NCI-H446 treated with DMSO at 0.1 percent for 48 hours (cell line): ENCODE results near the gene KRT76.

Experiments
- DNase-seq: peaks from one replicate; lab custom pipeline; 2025; lab: John Stamatoyannopoulos, UW

KRT76 gene

DNA sequence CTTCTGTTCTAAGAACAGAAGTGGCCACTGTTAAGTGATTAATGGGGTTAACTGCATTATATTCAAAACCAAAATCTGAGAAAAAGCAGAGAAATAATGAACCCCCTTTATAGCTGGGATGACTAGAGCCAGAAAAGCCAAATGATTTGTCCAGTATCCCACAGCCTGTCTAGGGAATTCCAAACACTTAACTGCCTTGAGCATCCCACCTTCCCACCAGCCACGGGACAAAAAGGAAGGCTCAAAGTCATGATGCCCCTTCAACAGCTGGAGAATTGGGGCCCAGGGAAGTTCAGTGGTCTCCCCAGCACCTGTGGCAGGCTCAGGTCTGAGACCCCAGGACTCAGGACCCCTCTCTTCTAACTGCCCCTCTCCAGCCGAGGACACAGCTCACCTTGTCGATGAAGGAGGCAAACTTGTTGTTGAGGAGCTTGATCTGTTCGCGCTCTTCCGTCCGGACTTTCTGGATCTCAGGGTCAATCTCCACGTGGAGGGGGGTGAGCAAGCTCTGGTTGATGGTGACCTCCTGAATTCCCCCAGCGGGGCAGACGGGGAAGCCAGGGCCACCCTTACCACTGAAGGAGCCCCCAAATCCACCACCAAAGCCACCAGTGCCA lies 36.2 kb upstream of the KRT76 start:
- DNase-seq: no peak

DNA sequence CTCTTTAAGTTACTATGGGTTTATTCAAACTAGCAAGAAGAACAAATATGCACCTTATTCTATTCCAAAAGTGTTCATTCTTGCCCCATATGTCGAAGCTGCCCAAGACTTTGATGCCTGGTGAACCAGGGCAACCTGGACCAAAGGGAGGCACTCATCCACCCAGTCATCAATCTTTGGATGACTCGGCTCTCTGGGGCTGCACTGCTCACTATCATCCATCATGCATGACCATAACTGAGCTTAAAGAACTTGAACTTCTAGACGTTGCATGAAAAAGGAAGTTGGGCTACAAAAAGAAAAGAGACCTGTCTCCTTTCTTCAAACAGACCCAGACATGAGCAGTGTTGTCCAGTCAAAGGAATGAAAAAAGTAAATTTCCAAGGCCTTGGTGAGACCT lies 35.6 kb upstream of the KRT76 start:
- no peak for DNase-seq

DNA sequence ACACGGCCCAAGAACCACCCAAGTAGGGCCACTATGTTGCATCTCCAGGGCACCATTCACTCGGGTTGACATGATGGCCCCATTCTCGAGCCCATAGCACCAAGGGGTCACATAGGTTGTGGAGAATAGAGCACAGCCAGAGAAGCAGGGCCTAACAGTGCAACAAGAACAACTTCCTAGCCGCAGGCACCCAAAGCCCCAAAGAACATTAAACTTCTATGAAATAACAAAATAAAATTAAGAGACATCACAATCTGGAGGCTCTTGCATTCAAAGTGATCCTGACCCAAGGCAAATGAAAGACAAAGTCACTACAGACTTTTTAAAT lies 34.9 kb upstream of the KRT76 start:
- DNase-seq: no peak

DNA sequence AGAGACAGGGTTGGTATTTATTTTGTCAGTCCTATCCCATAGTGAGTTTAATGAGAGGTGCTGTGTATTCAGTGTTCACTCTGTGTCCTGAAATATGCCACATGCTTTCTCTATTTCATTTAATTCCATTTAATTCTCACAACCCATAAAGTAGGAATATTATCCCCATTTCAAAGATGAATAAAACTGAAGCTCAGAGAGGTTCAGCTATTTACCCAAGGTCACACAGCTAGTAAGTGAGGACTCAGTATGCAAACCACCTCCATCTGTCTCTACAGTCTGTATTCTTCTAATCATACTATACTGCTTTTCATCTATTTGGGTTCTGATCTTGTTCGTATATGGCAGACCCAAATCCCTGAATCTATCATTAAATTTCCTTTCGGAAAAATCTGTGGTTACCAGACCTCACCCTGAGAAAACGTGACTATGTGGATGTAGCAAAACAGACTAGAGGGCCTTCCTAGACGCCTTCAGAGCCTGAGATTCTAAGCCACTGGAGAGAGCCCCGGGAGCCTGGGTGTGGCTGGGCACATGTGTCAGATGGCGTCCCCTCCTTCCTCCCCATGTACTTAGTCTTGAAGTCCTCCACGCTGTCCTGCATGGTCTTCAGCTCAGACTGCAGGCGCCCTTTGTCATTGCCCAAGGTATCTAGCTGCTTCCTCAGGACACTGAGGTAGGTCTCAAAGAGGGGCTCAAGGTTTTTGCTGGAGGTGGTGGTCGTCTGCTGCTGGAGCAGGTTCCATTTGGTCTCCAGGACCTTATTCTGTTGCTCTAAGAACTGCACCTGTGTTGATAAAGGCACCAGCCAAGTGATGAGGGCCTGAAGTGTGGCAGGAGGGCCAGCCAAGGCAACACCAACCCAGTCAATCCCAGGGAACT lies 34.3 kb upstream of the KRT76 start:
- DNase-seq: no peak

DNA sequence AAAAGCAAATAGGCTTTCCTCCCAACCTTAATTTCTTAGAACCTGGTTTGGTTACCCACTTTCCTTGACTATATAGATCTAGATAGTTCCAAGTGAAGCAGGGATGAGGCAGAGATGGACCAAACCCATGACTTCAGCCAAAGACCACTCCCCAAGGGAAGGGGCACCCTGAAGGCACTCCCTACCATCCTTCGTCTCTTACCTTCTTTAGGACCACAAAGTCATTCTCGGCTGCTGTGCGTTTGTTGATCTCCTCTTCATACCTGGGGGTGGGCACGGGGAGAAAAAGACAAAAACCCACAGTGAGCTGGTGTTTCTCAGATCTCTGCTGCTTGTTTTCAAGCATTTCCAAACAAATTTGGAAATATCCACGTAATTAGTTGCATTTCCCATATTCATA lies 33.4 kb upstream of the KRT76 start:
- no peak for DNase-seq

DNA sequence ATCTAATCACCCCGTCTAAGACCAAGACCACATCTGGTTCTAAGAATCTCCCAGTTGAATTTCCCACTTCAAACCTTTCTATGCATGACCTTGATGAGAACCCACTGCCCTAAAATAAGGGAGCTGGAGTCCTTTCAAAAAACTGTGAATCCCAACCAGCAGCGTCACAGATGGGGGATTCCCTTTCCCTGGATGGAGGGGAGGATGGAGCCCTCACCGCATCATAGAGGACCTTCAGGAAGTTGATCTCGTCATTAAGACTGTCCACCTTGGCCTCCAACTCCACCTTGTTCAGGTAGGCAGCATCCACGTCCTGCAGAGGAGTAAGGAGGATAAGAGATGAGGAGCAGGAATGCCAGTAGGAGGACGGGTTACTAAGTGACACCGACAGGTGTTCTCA lies 32.0 kb upstream of the KRT76 start:
- DNase-seq: no peak

DNA sequence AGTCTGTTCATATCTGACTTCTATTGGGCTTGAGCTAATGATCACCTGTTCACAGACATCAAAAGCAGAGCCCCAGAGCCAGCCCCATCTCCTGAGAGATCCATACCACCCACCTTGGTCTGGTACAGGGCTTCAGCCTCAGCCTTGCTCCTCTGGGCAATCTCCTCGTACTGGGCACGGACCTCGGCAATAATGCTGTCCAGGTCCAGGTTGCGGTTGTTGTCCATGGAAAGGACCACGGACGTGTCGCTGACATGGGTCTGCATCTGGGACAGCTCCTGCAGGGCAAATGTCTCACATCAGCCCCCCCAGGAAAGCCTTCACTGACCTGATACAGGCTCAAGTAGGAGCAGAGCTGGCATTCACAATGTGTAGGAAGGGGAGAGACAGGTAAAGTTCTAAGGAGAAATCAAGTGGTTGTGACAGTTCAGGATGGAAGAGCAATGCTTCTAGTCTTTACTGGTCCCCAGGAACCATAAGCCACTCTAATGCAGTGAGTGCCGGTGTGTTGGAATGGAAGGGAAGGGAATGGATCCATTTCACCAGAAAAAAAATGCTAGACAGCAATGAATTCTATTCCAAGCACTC lies 31.5 kb upstream of the KRT76 start:
- no peak for DNase-seq

DNA sequence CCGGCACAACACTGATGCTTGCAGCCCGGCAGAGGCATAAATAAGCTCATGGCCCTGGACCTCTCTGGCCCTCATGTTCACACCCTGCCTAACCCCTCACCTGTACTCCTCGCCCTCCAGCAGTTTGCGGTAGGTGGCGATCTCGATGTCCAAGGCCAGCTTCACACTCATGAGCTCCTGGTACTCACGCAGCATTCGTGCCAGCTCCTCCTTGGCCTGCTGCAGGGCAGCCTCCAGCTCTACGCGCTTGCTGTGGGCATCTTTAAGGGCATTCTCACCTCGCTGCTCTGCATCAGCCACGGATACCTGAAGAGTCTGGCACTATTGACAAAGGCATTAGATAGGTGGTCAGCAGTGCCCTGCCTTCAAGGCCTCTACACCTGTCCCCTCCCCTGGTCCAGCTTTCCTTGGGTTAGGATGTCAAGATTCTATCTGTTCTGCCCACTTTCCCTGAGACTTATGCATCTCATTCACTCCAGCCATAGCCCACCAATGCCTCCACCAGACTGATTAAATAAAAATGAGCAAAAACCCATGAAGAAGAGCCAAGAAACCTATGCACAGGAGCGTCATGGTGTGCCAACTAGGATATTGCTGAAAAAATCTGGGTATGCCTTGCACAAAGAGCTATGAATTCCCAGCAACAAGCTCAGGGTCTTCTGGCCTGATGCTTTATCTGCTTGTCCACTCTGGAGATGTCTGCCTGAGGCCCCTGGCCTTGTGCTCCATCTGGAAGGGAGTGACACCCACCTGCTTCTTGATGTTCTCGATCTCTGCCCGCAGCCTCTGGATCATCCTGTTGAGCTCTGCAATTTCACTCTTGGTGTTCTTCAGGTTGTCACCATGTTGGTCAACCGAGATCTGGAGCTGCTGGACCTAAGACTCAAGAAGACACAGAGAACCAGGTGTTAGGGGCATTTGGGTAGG lies 30.7 kb upstream of the KRT76 start:
- DNase-seq: no peak

DNA sequence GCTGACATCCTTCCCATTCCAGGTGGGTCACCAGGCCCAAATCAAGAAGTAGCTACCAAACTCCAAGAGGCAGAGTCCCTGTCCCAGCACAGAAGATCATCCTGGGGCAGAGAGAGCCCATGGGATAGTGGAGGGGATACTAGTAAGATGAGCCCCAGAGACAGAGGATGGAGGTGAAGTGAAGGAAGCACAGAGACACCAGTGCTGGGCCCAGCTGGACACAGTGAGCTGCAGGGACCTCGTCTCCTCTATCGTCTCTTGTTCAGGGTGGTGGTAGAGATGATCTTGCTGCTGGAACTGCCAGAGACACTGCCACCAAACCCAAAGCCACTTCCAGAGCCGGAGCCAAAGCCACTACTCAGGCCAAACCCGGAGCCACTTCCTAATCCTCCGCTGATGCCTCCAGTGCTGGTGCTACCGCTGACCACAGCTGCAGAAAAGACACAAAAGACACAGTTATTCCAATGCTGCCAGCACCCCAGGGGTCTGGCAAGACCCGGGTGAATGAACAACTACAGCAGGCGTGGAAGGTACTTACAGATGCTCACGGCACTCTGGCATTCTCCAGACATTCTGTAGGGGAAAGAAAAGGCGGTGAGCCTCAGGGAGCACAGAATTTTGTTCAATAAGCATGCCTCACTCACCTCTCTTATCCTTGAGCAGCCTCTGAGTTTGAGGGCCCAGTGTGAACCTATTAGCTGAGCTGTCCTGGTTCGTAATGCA lies 29.8 kb upstream of the KRT76 start:
- DNase-seq: no peak

DNA sequence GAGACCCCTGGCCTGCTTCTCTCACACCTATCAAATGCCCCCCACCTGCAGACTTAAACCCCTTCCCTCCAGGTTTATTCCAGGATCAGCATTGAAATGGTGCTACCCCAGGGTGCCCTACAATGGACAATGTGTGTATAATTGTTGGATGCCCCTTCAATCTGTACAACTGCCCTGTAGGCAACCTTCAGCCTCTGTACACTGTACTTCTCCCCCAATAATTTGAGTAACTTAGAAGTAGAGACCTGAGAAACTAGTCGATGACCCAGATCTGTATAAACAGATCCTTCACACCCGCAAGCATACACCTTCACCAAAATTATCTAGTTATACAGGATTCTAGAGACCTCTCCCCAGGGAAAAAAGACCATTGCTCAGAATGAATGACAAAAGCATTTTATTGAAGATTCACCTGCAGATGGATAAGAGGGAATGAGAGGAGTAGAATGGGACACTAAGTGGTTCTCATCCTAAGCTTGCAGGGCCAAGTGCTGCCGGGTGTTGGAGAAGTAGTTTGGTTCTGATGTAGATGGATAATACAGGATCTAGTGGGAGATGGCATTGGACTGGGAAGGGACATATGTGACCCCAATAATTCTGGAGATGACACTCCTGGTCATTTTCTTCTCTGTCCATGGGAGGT lies 29.1 kb upstream of the KRT76 start:
- no peak for DNase-seq

DNA sequence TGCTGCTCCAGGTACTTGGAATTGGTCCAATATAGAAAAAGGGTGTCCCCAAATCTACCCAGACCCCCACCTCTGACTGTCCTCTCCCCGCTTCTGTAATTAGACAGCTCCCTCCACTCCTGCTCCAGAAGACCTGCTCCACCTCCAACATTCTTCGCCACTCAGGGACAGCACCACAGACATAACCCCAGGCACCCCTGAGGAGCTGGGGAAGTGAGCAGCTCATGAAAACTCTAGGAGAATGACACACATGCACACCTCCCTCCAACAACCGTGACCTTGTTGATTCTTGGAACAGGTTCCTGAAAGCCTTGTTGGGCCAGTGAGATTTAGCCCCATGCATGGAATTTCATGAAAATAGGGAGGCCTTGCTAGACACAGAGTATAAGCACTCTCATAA lies 28.6 kb upstream of the KRT76 start:
- DNase-seq: no peak

DNA sequence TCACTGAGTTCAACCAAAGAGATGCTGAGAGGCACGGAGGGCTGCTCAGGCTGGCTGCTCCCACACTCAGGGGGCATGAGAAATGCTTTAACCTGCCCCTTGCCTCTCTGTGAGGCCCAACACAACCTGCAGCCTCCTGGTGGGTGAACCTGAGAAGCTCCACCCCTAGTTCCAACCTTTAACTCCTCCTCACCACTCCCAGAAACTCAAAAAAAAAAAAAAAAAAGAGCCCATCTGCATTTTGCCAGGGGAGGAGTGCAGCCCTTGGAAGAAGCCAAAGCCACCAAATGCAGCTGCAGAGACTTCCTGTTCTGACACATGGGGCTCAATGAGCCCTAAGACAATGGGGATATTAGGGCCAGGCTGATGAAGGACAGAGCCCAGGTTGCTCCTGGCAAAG lies 27.9 kb upstream of the KRT76 start:
- DNase-seq: no peak

DNA sequence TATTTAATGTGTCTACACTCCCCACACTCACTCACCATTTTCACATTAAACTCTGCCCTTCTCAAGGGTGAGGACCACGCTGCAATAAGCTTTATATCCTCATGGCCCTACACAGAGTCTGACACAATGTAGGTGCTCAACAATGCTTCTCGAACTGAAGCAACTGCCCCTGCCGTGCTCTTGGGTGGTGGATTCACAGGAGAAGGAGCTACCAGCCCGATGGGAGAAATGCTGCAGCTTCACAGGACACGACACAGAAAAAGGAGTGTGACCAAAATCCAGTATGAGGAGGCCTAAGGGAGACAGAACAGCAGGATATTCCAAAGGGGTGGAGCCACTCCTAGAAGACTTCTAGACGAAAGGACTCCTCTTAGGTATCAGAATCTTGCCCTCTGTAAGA lies 25.3 kb upstream of the KRT76 start:
- no peak for DNase-seq

DNA sequence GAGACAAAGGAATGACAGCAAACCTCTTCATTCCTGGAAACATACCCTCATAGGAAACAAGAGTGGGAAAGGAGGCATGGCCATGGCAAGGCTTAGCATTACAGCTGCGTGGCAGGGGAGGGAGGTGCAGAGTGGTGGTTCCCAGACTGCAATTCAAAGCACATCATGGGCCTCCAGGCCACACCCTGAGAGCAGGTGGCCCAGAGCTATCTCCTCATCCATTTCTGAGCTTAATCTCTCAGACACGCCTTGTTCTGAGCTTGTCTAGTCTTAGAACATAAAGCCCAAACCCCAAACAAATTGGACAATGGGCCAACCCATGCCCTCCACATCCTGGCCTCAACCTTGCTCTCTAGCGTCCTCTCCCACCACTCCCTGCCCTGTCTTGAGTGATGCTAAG lies 24.6 kb upstream of the KRT76 start:
- no peak for DNase-seq

DNA sequence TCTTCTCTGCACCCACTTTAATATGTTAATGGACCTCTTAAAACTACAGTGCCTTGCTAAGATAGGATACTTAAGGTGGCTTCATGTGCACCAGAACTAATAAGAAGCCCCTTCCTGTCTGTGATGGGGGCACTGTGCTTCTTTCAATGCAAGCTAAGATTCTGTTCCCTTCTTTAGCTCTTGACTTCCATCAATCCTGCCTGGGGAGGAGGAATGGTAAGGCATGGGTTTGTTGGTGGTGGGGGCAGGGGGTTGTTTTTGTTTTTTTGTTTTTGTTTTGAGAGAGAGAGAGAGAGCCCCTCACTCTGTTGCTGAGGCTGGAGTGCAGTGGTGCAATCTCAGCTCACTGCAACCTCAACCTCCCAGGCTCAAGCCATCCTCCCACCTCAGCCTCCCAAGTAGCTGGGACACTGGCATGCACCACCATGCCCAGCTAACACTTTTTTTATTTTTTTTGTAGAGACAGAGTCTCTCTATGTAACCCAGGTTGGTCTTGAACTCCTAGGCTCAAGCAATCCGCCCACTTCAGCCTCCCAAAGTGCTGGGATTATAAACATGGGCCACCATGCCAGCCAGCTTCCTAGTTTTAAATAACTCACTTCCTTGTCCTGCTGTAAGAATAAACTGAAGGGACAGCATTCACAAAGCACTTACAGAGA lies 23.2 kb upstream of the KRT76 start:
- no peak for DNase-seq

DNA sequence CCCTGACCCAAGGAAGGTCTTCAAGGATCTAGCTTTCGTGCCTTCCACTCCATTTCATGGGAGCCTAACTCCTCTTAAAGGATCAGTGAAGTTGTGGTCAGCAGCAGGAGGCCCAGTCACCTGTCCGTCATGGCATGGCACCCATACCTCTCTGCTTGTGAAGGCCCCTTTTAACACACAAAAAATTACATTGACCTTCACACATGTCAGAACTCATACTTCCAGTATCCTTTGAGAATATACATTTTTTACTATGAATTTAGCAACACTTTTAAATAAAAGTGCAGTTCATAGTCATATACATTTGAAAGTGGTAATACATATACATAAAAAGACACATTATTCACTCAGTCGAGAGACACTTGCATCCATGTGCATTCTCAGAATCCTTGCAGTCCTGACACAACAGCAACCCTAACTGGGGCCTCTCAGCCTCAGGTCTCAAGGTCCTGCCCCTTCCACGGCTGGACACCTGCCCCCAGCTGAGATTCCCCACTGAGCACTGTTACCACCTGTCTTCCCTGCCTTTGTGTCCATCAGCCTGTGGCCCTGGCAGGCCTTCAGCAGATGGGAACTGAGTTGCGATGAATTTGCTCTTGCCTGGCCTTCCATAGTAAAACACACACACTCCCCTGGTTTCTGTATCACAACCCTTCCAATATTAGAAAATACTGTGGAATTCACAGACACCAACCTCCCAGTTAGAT lies 22.5 kb upstream of the KRT76 start:
- DNase-seq: no peak

DNA sequence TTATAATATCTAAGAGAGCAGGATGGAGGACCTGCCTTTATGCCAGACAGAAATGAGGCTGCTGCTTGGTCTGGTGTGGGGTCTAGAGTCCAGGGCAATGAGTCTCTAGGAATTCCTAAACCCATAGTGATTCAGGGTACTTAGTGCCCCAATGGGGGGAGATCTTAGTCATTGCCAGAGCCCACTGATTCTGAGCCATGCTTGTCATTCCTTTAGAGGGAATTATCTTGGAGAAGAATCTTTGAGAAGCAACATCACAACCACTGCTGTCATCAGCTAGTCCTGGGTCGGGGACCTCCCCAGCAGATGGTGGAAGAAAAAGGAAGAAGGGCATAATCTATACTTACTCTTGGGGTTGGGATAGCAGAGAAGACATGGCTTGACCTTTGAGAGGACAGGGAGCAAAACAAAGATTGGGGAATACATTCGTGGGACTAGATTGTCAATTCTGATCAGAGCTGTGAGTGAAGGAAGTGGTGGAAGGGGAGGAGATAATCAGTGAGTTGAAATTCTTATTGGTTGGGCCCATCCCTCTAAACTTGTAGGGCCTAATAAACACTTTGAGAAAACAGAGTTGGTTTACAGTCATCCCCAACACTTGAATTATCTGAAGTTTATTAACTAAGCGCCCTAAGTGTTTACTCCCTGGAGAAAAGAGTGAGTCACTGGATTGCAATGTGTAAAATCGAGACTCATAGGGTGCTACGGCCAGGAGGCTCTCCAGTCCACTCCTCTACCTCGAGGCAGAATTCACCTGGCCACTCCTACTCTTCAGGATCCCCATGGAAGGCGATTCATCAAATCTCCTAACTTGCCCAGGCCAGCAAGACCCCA lies 21.7 kb upstream of the KRT76 start:
- DNase-seq: no peak

DNA sequence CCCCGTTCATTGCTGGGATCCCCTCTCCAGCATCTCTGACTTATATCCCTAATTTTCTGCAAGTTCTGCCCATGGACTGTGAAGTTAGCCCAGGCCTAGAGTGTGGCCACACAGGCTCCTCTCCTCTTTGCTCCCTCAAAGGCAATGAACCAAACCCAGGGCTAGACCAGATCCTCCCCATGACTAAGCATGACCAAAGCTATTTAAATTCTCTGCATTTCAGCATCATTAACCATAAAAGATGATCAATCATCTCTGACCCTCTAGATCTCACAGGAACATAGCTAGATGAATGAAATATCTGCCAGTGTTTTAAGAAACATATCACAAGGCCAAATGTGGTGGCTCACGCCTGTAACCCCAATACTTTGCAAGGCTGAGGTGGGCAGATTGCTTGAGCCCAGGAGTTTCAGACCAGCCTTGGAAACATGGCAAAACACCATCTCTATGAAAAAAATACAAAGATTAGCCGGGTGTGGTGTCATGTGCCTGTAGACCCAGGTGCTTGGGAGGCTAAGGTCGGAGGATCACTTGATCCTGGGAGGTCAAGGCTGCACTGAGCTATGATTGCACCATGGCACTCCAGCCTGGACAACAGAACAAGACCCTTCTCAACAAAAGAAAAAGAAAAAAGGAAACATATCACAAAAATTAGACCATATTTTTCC lies 21.0 kb upstream of the KRT76 start:
- DNase-seq: no peak

DNA sequence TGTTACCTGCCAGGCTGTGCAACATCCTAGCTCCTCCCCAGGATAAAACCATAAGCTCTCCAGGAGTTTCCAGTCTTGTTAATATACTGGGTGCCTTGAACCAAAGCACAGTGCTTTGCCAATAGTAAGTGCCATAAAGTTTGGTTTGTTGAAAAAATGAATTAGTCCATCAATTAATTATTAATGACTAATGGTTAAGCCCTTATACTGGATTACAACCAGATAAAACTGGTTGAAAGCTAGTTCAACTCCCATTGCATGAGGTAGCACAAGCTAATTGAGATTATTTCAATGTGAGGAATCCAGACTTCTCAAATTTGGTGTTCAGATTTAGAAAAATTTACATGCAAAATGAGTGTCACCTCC lies 20.4 kb upstream of the KRT76 start:
- no peak for DNase-seq
